Myocyte (in vitro differentiated cells): ENCODE data around the gene HTR5A. TPM values are rescaled to one million over a fixed set of nuclear protein-coding genes. Genes with fewer than 3 reads are reported as not detected.

ENCODE experiments used
- DNase-seq: peaks from one replicate; pipeline ENCODE4 v3.0.0-alpha.2; 2012; ENCODE audit warnings: low read depth
- total RNA-seq: library from RNA; depleted of rRNA; stranded (reverse); fragments of >200 nt; gene quantifications from 2 replicates; pipeline ENCODE4 v1.2.3, GENCODE V29; 2014

HTR5A gene
- total RNA-seq, 1 donor from 2014 or later: not detected

- no peak for DNase-seq
Measured at GRCh38 chr7:155084969-155085368, 14.8 kb downstream of the HTR5A start.

- DNase-seq: no peak
Measured at GRCh38 chr7:155090684-155091083, 20.6 kb downstream of the HTR5A start.

GRCh38 chr7:155093596-155093995 lies 23.5 kb downstream of the HTR5A start:
- DNase-seq: peak; percentile 84

- DNase-seq: peak; percentile 62
Measured at GRCh38 chr7:155094636-155095135, 24.6 kb downstream of the HTR5A start.

- no peak for DNase-seq
Measured at GRCh38 chr7:155097338-155097737, 27.2 kb downstream of the HTR5A start.

- no peak for DNase-seq
Measured at GRCh38 chr7:155103839-155104238, 33.7 kb downstream of the HTR5A start.

GRCh38 chr7:155104913-155105312 lies 34.8 kb downstream of the HTR5A start:
- DNase-seq: peak; percentile 28

- DNase-seq: no peak
Measured at GRCh38 chr7:155106356-155106755, 36.2 kb downstream of the HTR5A start.

GRCh38 chr7:155107126-155107525 lies 37.0 kb downstream of the HTR5A start:
- no peak for DNase-seq

- no peak for DNase-seq
Measured at GRCh38 chr7:155108144-155108901, 38.2 kb downstream of the HTR5A start.

GRCh38 chr7:155109121-155109520 lies 39.0 kb downstream of the HTR5A start:
- no peak for DNase-seq

- no peak for DNase-seq
Measured at GRCh38 chr7:155115288-155115687, 45.2 kb downstream of the HTR5A start.

- DNase-seq: peak; percentile 45
Measured at GRCh38 chr7:155119801-155120382, 49.8 kb downstream of the HTR5A start.

- DNase-seq: no peak
Measured at GRCh38 chr7:155120460-155120859, 50.3 kb downstream of the HTR5A start.

- DNase-seq: no peak
Measured at GRCh38 chr7:155122831-155123230, 52.7 kb downstream of the HTR5A start.

GRCh38 chr7:155123413-155123812 lies 53.3 kb downstream of the HTR5A start:
- DNase-seq: no peak

- no peak for DNase-seq
Measured at GRCh38 chr7:155124706-155125105, 54.6 kb downstream of the HTR5A start.

GRCh38 chr7:155129186-155129585 lies 59.1 kb downstream of the HTR5A start:
- DNase-seq: no peak

GRCh38 chr7:155129789-155130188 lies 59.7 kb downstream of the HTR5A start:
- DNase-seq: no peak

GRCh38 chr7:155130493-155130892 lies 60.4 kb downstream of the HTR5A start:
- DNase-seq: no peak

- DNase-seq: no peak
Measured at GRCh38 chr7:155131090-155131489, 61.0 kb downstream of the HTR5A start.

GRCh38 chr7:155132431-155132830 lies 62.3 kb downstream of the HTR5A start:
- no peak for DNase-seq
